H9 (cell line): ENCODE measurements around the gene HOXD10. TPM values are rescaled to one million over a fixed set of nuclear protein-coding genes. Genes with fewer than 3 reads are reported as not detected.

Source experiments
- DNase-seq: peaks from one replicate; pipeline ENCODE4 v3.0.0-alpha.2; 2017
- H2AFZ ChIP-seq: one replicate; pipeline ENCODE4 v1.6.1; 2013; ENCODE audit warnings: mild to moderate bottlenecking, low read length, control low read depth, moderate library complexity
- H2AK5ac ChIP-seq: 2 replicates; pipeline ENCODE4 v1.6.1; 2013; ENCODE audit warnings: low read length, control low read depth, mixed read lengths; ENCODE audit not compliant: insufficient read length
- H2BK120ac ChIP-seq: one replicate; pipeline ENCODE4 v1.6.1; 2013; ENCODE audit warnings: low read depth, mild to moderate bottlenecking, low read length, control low read depth, inconsistent platforms; ENCODE audit not compliant: poor library complexity, severe bottlenecking
- H2BK12ac ChIP-seq: 2 replicates; pipeline ENCODE4 v1.6.1; 2013; ENCODE audit warnings: low read length, control low read depth, mixed read lengths, low read depth; ENCODE audit not compliant: insufficient read length
- H2BK15ac ChIP-seq: 2 replicates; pipeline ENCODE4 v1.6.1; 2013; ENCODE audit warnings: low read depth, low read length, control low read depth
- H2BK20ac ChIP-seq: one replicate; pipeline ENCODE4 v1.6.1; 2013; ENCODE audit warnings: low read depth, mild to moderate bottlenecking, low read length, control low read depth, inconsistent platforms; ENCODE audit not compliant: poor library complexity, severe bottlenecking
- H2BK5ac ChIP-seq: 2 replicates; pipeline ENCODE4 v1.6.1; 2013; ENCODE audit warnings: low read length, control low read depth, mixed read lengths; ENCODE audit not compliant: insufficient read length
- H3K14ac ChIP-seq: 2 replicates; pipeline ENCODE4 v1.6.1; 2013; ENCODE audit warnings: low read length, control low read depth; ENCODE audit not compliant: insufficient read depth
- H3K18ac ChIP-seq: 2 replicates; pipeline ENCODE4 v1.6.1; 2013; ENCODE audit warnings: low read depth, mild to moderate bottlenecking, mixed read lengths, low read length, control low read depth; ENCODE audit not compliant: insufficient read length
- H3K23ac ChIP-seq: 2 replicates; pipeline ENCODE4 v1.6.1; 2013; ENCODE audit warnings: low read length, control low read depth, mixed read lengths, low read depth; ENCODE audit not compliant: insufficient read length
- H3K23me2 ChIP-seq: 2 replicates; pipeline ENCODE4 v1.6.1; 2013; ENCODE audit warnings: low read depth, mild to moderate bottlenecking, mixed read lengths, low read length, control low read depth; ENCODE audit not compliant: insufficient read length, poor library complexity, severe bottlenecking
- H3K27ac ChIP-seq: 2 replicates; pipeline ENCODE4 v1.5.1; 2013; ENCODE audit warnings: low read length, control low read depth, mixed read lengths, low read depth; ENCODE audit not compliant: insufficient read length
- H3K27me3 ChIP-seq: 2 replicates; pipeline ENCODE4 v1.6.1; 2013; ENCODE audit warnings: low read length, control low read depth, inconsistent platforms; ENCODE audit not compliant: insufficient read depth
- H3K4ac ChIP-seq: 2 replicates; pipeline ENCODE4 v1.6.1; 2013; ENCODE audit warnings: low read depth, mild to moderate bottlenecking, control low read depth, inconsistent platforms, low read length, moderate library complexity
- H3K4me1 ChIP-seq: 2 replicates; pipeline ENCODE4 v1.6.1; 2013; ENCODE audit warnings: low read length, control low read depth, inconsistent platforms; ENCODE audit not compliant: insufficient read depth
- H3K4me2 ChIP-seq: 2 replicates; pipeline ENCODE4 v1.6.1; 2013; ENCODE audit warnings: low read length, control low read depth, mixed read lengths; ENCODE audit not compliant: insufficient read length, insufficient read depth
- H3K56ac ChIP-seq: 2 replicates; pipeline ENCODE4 v1.6.1; 2013; ENCODE audit warnings: low read depth, mild to moderate bottlenecking, mixed read lengths, low read length, control low read depth; ENCODE audit not compliant: insufficient read length
- H3K79me1 ChIP-seq: 2 replicates; pipeline ENCODE4 v1.6.1; 2013; ENCODE audit warnings: low read depth, mild to moderate bottlenecking, moderate library complexity, low read length, control low read depth, inconsistent platforms; ENCODE audit not compliant: insufficient read depth, poor library complexity, severe bottlenecking
- H3K79me2 ChIP-seq: 2 replicates; pipeline ENCODE4 v1.6.1; 2013; ENCODE audit warnings: low read length, control low read depth, inconsistent platforms; ENCODE audit not compliant: insufficient read depth
- H3K9ac ChIP-seq: 2 replicates; pipeline ENCODE4 v1.6.1; 2013; ENCODE audit warnings: low read length, control low read depth, mixed read lengths; ENCODE audit not compliant: insufficient read length; ENCODE audit errors: extremely low read depth
- H3K9me3 ChIP-seq: one replicate; pipeline ENCODE4 v1.6.1; 2013; ENCODE audit warnings: low read depth, low read length, inconsistent platforms; ENCODE audit not compliant: control insufficient read depth
- H3T11ph ChIP-seq: one replicate; pipeline ENCODE4 v1.6.1; 2013; ENCODE audit warnings: mild to moderate bottlenecking, low read length, control low read depth, inconsistent platforms
- H4K20me1 ChIP-seq: one replicate; pipeline ENCODE4 v1.6.1; 2013; ENCODE audit not compliant: control insufficient read depth, insufficient read length, insufficient read depth
- H4K5ac ChIP-seq: 2 replicates; pipeline ENCODE4 v1.6.1; 2013; ENCODE audit warnings: low read depth, mild to moderate bottlenecking, mixed read lengths, low read length, control low read depth; ENCODE audit not compliant: insufficient read length
- H4K8ac ChIP-seq: replicated peaks from 2 replicates; pipeline ENCODE4 v1.6.1; 2013; ENCODE audit warnings: low read length, control low read depth, mixed read lengths, low read depth; ENCODE audit not compliant: insufficient read length
- H4K91ac ChIP-seq: 2 replicates; pipeline ENCODE4 v1.6.1; 2013; ENCODE audit warnings: low read depth, mild to moderate bottlenecking, moderate library complexity, mixed read lengths, low read length, control low read depth; ENCODE audit not compliant: insufficient read length
- H3K27ac Mint-ChIP-seq, 3 experiments: 2 replicates in 2 of 3; 3 replicates in 1 of 3; pipeline ENCODE4 v1.8.0; 2020 to 2021; ENCODE audit warnings: mixed read lengths in 3 of 3, mild to moderate bottlenecking in 1 of 3, moderate library complexity in 1 of 3
- H3K27me3 Mint-ChIP-seq: 2 replicates; pipeline ENCODE4 v1.8.0; 2021; ENCODE audit warnings: low read depth, mild to moderate bottlenecking, moderate library complexity, mixed read lengths
- H3K36me3 Mint-ChIP-seq, 3 experiments: 2 replicates in 2 of 3; 3 replicates in 1 of 3; pipeline ENCODE4 v1.8.0; 2020 to 2021; ENCODE audit warnings: low read depth in 3 of 3, mixed read lengths in 3 of 3; ENCODE audit not compliant: insufficient read depth in 1 of 3
- H3K4me1 Mint-ChIP-seq, 2 experiments: 2 replicates each; pipeline ENCODE4 v1.8.0; 2020; ENCODE audit warnings: mixed read lengths in 2 of 2
- H3K4me3 Mint-ChIP-seq, 2 experiments: 2 replicates in 1 of 2; 3 replicates in 1 of 2; pipeline ENCODE4 v1.8.0; 2020 to 2021; ENCODE audit warnings: mild to moderate bottlenecking in 2 of 2, mixed read lengths in 2 of 2, moderate library complexity in 1 of 2
- H3K9me3 Mint-ChIP-seq, 2 experiments: 2 replicates in 1 of 2; 3 replicates in 1 of 2; pipeline ENCODE4 v1.8.0; 2020; ENCODE audit warnings: mild to moderate bottlenecking in 2 of 2, mixed read lengths in 2 of 2, moderate library complexity in 1 of 2
- CTCF ChIP-seq: fragments of 200-600 bp; sonication (generic); conservative IDR thresholded peaks from 3 replicates; pipeline ENCODE4 v1.8.0; 2021; ENCODE audit warnings: antibody characterized with exemption, mild to moderate bottlenecking
- WGBS: extraction: QIAGEN DNeasy Blood & Tissue Kit; methylation state at CpG from one replicate; pipeline ENCODE4 v1.1.7; 2013; ENCODE audit warnings: missing lambda C conversion rate, low lambda C conversion rate, mixed read lengths; ENCODE audit not compliant: insufficient read length; ENCODE audit errors: extremely low coverage; 5-methylcytosine and 5-hydroxymethylcytosine counted together
- total RNA-seq: library from RNA; stranded (reverse); gene quantifications from 2 replicates; pipeline ENCODE4 v1.2.1, GENCODE V29; 2021

HOXD10 gene
- total RNA-seq, 1 experiment from 2014 or later: not detected

- no CpG with 5 or more reads among the region's 13 CpGs for WGBS
- H3K27me3 ChIP-seq: peaks cover 97% of the 10 kb centered on the region
- H4K8ac ChIP-seq: no peak overlapping the region
- no peak overlapping the region for H2BK15ac ChIP-seq
- no peak overlapping the region for H2AFZ ChIP-seq
- no peaks in the 10 kb centered on the region for H3K4me1 ChIP-seq
- no peak overlapping the region for H4K91ac ChIP-seq
- no peaks in the 10 kb centered on the region for H3K36me3 Mint-ChIP-seq
- H3K9ac ChIP-seq: no peak overlapping the region
- no peak overlapping the region for H4K5ac ChIP-seq
- no peak overlapping the region for H2BK12ac ChIP-seq
- no peak for TF ChIP-seq CTCF
- no peak overlapping the region for H2AK5ac ChIP-seq
- DNase-seq: no peak
- H3K4ac ChIP-seq: no peak overlapping the region
- no peak overlapping the region for H2BK20ac ChIP-seq
- no peak overlapping the region for H3K56ac ChIP-seq
- no peak overlapping the region for H3K18ac ChIP-seq
- peaks cover 3 to 30% of the 10 kb centered on the region in 2 experiments; a peak in 3 of 4 replicates for H3K4me1 Mint-ChIP-seq
- no peaks in the 10 kb centered on the region for H3K79me2 ChIP-seq
- peaks cover 2% of the 10 kb centered on the region for H4K20me1 ChIP-seq
- no peak overlapping the region for H3K27ac Mint-ChIP-seq
- H3K79me1 ChIP-seq: no peaks in the 10 kb centered on the region
- no peak overlapping the region for H2BK120ac ChIP-seq
- H3K14ac ChIP-seq: no peak overlapping the region
- H3K23ac ChIP-seq: no peak overlapping the region
- H3K4me3 Mint-ChIP-seq: no peak overlapping the region
- no peaks in the 10 kb centered on the region for H3K23me2 ChIP-seq
- no peak overlapping the region for H3T11ph ChIP-seq
- H3K27ac ChIP-seq: no peak overlapping the region
- peaks cover 0 to 5% of the 10 kb centered on the region in 2 experiments; a peak in 2 of 5 replicates for H3K9me3 Mint-ChIP-seq
- no peak overlapping the region for H3K4me2 ChIP-seq
- H3K9me3 ChIP-seq: no peaks in the 10 kb centered on the region
- no peak overlapping the region for H2BK5ac ChIP-seq
- peaks cover 100% of the 10 kb centered on the region for H3K27me3 Mint-ChIP-seq
Observed at GRCh38 chr2:176164201-176164600, 47.6 kb downstream of the HOXD10 start.
